NCI-H2227 (cell line): Measurements from ENCODE around the gene ZNF506.
"Not testable (repeated sequence)": the region's sequence is repeated elsewhere in the genome, so short reads cannot be mapped to it uniquely, and the experiment has no call there.

Source experiments
- DNase-seq: peaks from one replicate; lab custom pipeline; 2025; ENCODE audit not compliant: unreplicated experiment; lab: John Stamatoyannopoulos, UW

ZNF506 gene

GRCh38 chr19:19745496-19746285 is 75.9 kb downstream of the ZNF506 start:
- DNase-seq = no peak

- DNase-seq = no peak
These were observed 76.9 kb downstream of the ZNF506 start for GRCh38 chr19:19744641-19745040.

- DNase-seq = not testable (repeated sequence)
These were observed 77.6 kb downstream of the ZNF506 start for GRCh38 chr19:19743921-19744320.

- no peak for DNase-seq
These were observed 78.4 kb downstream of the ZNF506 start for GRCh38 chr19:19743176-19743575.

- no peak for DNase-seq
These were observed 78.8 kb downstream of the ZNF506 start for GRCh38 chr19:19742773-19743172.
